HG02763 (cell line): ENCODE results near the gene PPM1B.
"Not testable (repeated sequence)": the region's sequence is repeated elsewhere in the genome, so short reads cannot be mapped to it uniquely, and the experiment has no call there.

Experiments
- ATAC-seq: cut with Tn5 transposase; IDR thresholded peaks from one replicate; pipeline ENCODE4 v1.9.1; 2021; ENCODE audit warnings: mild to moderate bottlenecking, moderate library complexity; ENCODE audit not compliant: unreplicated experiment

PPM1B gene

GRCh38 chr2:44195714-44196113 lies 27.0 kb downstream of the PPM1B start:
- ATAC-seq = no peak

DNA sequence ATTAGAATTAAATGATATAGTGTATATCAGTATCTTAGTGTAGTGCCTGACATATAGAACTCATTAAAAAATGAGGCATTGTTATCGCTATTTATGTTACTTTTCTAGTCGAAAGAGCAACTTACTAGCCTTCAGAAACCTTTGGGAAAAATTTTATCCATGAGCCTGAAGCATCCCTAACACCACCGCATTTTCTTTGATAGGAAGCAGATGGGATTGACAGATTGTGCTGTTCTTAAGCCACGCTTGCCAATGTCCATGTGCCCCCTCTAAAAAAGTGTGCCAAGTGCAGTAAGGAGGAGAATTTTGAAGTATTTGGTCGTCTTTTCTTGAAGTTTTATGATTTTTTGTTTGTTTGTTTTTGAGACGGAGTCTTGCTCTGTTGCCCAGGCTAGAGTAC lies 29.1 kb downstream of the PPM1B start:
- no peak for ATAC-seq

DNA sequence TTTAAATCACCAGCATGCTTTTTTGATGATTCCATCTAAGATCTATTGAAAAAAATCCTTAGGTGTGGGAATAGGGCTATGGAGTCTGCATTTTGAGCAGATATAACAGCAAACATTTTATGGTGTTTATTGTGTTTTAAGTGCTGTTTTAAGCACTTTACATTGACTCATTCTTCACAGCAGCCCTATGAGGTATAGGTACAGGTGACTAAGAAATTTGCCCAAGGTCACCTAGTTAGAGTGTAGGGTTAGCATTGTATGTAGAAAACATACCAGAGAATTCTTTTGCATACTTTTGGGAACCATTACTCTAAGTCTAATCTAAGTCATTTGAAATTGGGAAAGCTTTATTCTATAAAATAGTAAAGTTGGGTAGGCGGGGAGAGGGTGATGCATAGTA lies 31.3 kb downstream of the PPM1B start:
- no peak for ATAC-seq

- ATAC-seq = no peak
Measured at GRCh38 chr2:44200759-44201158, 32.1 kb downstream of the PPM1B start.

- ATAC-seq = no peak
Measured at GRCh38 chr2:44201648-44202165, 33.0 kb downstream of the PPM1B start.

- ATAC-seq = no peak
Measured at GRCh38 chr2:44203542-44203941, 34.9 kb downstream of the PPM1B start.

DNA sequence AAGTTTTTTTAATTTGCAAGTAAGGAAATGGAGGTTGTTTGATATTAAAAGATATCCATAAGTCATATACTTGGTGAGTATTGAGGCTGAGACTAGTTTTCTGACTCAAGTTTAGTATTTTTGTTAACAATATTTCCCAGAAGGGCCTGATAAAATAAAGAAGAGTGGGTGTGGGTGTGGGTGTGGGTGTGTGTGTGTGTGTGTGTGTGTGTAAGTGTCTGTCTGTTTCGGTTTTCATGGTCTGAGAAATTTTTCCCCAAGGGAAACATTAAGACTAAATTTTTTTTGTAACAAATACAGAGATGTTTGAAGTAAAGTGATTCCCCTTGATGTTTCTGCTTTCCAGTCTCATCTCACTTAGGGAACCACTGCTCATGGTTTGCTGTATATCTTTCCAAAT lies 36.5 kb downstream of the PPM1B start:
- no peak for ATAC-seq

- no peak for ATAC-seq
Measured at GRCh38 chr2:44207102-44207501, 38.4 kb downstream of the PPM1B start.

DNA sequence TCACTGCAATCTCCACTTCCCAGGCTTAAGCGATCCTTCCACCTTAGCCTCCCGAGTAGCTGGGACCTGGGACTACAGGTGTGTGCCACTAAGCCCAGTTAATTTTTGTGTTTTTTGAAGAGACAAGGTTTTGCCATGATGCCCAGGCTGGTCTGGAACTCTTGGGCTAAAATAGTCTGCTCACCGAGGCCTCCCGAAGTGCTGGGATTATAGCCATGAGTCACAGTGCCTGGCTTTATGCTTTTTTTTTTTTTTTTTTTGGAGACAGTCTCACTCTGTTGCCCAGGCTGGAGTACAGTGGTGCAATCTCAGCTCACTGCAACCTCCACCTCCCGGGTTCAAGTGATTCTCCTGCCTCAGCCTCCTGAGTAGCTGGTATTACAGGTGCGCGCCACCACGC lies 39.0 kb downstream of the PPM1B start:
- not testable (repeated sequence) for ATAC-seq

- no peak for ATAC-seq
Measured at GRCh38 chr2:44210362-44210761, 41.7 kb downstream of the PPM1B start.

- no peak for ATAC-seq
Measured at GRCh38 chr2:44211183-44211582, 42.5 kb downstream of the PPM1B start.

DNA sequence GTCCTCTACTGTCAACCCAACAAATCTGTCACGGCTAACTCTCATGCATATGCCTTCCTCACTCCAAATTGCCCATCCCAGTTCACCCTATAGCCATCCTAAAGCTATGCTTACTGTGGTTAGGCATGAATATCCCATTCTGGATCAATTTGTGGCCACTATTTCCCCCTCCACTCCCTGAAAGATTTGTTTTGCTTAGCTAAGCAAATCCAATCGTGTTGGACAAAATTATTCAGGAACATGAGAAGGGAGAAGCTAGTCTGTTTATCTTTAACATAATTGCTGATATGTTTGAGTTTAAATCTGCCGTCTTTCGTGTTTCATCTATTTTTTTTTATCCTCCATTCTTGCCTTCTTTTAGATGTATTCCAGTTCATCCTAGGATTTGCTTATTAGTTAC lies 43.6 kb downstream of the PPM1B start:
- ATAC-seq = no peak

DNA sequence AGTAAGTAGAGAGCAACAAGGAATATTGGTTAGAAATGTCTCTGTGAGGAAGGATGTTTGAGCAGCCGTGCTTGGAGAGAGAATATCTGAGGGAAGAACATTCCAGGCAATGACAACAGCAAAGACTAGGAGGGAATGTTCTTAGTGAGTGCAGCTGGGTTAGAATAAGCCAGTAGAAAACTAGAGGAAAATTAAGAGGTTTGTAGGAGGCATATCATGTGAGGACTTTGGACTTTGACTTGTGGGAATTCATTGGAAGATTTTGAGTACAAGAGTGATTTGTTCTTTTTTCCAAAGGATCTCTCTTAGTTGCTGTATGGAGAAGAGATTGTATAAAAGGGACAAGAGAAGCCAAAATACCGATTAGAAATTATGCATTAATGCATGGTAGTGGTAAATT lies 47.2 kb downstream of the PPM1B start:
- ATAC-seq = no peak

GRCh38 chr2:44218771-44219170 lies 50.1 kb downstream of the PPM1B start:
- no peak for ATAC-seq

- no peak for ATAC-seq
Measured at GRCh38 chr2:44226753-44227152, 58.1 kb downstream of the PPM1B start.

DNA sequence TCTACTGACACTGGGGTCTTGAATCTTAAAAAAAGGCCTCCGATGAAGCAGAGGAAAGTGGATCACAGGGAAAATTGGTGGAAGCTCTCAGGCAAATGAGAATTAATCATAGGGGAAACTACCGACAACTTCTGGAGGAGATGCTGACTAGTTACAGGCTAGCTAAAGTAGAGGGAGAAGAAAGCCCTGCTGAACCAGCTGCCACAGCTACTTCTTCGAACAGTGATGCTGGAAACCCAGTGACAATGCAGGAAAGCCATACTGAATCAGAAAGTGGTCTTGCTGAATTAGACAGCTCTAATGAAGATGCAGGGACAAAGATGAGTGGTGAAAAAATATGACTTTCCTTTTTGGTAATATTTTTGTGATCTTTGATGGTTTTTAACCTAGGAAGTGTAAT lies 61.7 kb downstream of the PPM1B start:
- no peak for ATAC-seq

DNA sequence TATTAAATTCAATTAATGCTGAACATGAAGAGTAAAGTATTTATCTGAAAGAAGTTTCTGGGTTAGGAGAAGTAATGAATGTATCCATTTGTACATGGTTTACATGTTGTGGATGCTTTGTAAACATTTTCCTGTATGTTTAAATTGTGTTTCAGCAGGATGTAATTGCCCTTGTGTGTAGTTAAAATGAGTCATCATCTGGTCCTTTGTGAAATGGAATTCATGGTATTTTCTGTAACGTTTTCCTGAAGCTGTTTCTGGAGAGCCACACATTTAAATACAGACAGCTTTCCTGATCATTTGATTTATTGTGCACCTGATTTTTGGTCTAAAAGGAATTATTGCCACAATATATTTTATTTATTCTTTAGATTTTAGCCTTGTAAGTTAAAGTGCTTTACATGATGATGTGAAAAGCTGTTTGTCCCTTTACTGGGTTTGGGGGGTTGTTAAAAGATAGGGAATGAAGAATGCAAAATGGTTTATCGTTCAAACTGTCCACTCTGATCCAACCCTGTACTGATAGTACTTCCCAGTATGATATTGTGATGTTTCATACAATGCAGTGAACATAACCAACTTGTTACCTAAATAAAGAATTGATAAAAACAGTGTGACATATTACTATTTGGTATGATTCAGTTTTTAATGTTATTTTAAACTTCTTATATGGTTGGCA lies 64.9 kb downstream of the PPM1B start:
- no peak for ATAC-seq

DNA sequence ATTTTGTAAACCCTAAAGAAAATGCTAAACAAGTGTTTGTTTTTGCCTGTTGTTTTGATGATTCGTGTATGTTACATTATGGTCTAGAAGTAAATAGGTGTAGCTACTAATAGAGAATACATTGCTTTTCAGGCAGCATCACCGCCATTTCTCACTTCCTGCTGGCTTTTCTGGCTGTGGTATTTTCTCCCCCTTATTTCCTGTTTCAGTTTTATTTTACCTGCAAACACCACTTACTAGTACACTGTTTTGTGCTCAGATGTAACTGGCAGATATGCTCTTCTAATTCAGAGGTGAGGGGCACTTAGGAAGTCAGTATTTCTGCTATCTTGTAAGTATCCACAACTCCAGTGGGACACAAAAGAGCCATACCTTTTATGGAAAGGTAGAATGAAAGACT lies 68.5 kb downstream of the PPM1B start:
- no peak for ATAC-seq

DNA sequence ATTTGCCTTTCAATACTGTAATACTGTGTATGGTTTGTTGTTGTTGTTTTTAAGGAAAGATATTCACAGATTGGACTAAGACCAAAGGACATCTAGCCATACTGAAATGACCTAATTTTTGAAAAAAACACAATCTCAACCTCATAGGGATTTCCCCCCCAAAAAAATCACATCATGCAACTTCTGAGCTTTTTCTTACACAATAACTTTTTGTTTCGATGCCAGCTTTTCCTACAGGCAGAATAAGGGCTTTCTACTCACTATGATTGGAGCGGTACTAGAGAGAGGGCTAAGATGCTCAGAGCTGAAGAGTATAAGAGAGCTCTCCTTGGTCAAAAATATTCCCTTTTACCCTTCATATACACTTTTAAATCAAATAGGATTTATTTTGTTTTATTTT lies 74.2 kb downstream of the PPM1B start:
- no peak for ATAC-seq

DNA sequence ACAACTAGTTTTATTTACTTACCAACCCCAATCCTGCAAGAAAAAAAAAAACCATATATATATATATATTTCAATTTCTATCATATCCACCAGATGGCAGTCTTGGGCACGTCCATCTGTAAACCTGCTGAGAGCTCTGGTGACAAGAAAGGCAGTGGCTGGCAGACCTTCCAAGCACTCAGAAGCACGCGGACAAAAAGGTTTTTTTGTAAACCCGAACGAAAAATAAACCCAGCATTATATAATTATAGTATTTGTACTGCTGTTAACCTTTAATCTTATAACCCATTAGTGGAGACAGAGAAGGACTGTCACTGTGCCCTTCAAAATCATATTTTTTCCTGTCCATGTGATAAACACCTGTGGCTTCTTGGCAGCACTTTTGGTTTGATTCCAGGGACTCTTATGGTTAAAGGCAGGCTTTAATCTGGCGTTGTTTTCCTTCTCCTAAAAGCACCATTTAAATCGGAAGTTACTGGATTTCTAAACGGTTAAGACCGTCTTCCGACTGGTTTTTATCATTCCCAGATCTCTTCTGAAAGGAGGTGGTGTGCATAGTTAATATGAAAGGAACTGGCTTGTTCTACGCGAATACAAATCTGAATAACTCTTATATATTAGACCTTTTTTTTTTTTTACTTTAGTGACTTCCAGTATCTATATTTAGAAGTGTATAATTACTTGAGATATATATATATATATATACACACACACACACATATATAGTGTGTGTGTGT lies 75.6 kb downstream of the PPM1B start:
- ATAC-seq = no peak

- no peak for ATAC-seq
Measured at GRCh38 chr2:44245083-44245861, 76.6 kb downstream of the PPM1B start.

DNA sequence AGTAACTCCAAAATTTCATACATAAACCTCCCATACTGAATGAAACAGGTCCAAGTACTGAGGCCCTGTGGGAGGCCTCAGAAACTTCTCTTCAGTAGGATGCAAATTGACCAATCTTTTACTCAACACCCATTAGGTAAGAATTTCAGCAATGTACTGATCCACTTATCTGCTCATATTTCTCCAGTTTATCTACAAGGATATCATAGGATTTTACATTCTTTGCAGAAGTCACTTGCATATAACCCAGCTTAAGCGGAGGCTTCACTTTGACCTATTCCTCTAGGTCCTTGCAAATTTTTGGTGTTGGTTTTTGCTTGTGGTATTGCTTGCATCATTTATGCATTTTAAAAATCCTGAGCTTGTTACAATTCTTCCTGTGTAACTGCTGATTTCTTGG lies 77.8 kb downstream of the PPM1B start:
- ATAC-seq = no peak
